SK-N-SH treated with all-trans-retinoic acid at 6 μM for 48 hours (cell line): ENCODE measurements around the gene NAT16.
"Not testable (repeated sequence)": the region's sequence is repeated elsewhere in the genome, so short reads cannot be mapped to it uniquely, and the experiment has no call there.

ENCODE experiments used
- ATAC-seq: fragments of 200-7000 bp; cut with Tn5 transposase; 3 replicates; pipeline ENCODE4 v1.9.1; 2020; ENCODE audit warnings: mild to moderate bottlenecking, moderate library complexity
- ARNTL ChIP-seq: fragments of 450-650 bp; formaldehyde crosslinking; IDR thresholded peaks from 2 replicates; pipeline ENCODE4 v1.5.0; 2020; ENCODE audit warnings: low read depth, mild to moderate bottlenecking, moderate library complexity, borderline replicate concordance
- CSDC2 ChIP-seq: fragments of 250-450 bp; sonication (Bioruptor Pico); IDR thresholded peaks from 2 replicates; pipeline ENCODE4 v1.5.0; 2020; ENCODE audit warnings: mild to moderate bottlenecking, moderate library complexity
- GLIS3 ChIP-seq: fragments of 250-450 bp; sonication (Bioruptor Pico); IDR thresholded peaks from 2 replicates; pipeline ENCODE4 v1.5.0; 2020; ENCODE audit warnings: mild to moderate bottlenecking, moderate library complexity
- ISL1 ChIP-seq: fragments of 250-450 bp; sonication (Bioruptor Pico); IDR thresholded peaks from 2 replicates; pipeline ENCODE4 v2.1.2; 2022; ENCODE audit warnings: mild to moderate bottlenecking, moderate library complexity
- PPARA ChIP-seq: fragments of 250-450 bp; sonication (Bioruptor Pico); IDR thresholded peaks from 2 replicates; pipeline ENCODE4 v1.5.0; 2020; ENCODE audit warnings: mild to moderate bottlenecking, borderline replicate concordance
- RARB ChIP-seq: fragments of 250-450 bp; sonication (Bioruptor Pico); IDR thresholded peaks from 2 replicates; pipeline ENCODE4 v1.8.0; 2021; ENCODE audit warnings: mild to moderate bottlenecking, moderate library complexity
- SNAI2 ChIP-seq: fragments of 250-450 bp; sonication (Bioruptor Pico); IDR thresholded peaks from 2 replicates; pipeline ENCODE4 v1.5.0; 2020; ENCODE audit warnings: mild to moderate bottlenecking, moderate library complexity
- ZC3H10 ChIP-seq: fragments of 250-450 bp; sonication (Bioruptor Pico); IDR thresholded peaks from 2 replicates; pipeline ENCODE4 v1.5.1; 2021; ENCODE audit warnings: mild to moderate bottlenecking, moderate library complexity
- ZFP3 ChIP-seq: fragments of 250-450 bp; sonication (Bioruptor Pico); IDR thresholded peaks from 2 replicates; pipeline ENCODE4 v1.5.0; 2020; ENCODE audit warnings: mild to moderate bottlenecking, moderate library complexity
- ZFP30 ChIP-seq: fragments of 450-650 bp; formaldehyde crosslinking; IDR thresholded peaks from 2 replicates; pipeline ENCODE4 v1.5.0; 2022; ENCODE audit warnings: mild to moderate bottlenecking, moderate library complexity
- ZNF565 ChIP-seq: fragments of 450-650 bp; formaldehyde crosslinking; conservative IDR thresholded peaks from 2 replicates; pipeline ENCODE4 v1.5.0; 2020; ENCODE audit warnings: low read depth, mild to moderate bottlenecking, moderate library complexity
- ZNF70 ChIP-seq: fragments of 450-650 bp; formaldehyde crosslinking; IDR thresholded peaks from 2 replicates; pipeline ENCODE4 v1.5.0; 2020; ENCODE audit warnings: mild to moderate bottlenecking, moderate library complexity
- ZNF8 ChIP-seq: fragments of 450-650 bp; formaldehyde crosslinking; IDR thresholded peaks from 2 replicates; pipeline ENCODE4 v1.5.0; 2020; ENCODE audit warnings: mild to moderate bottlenecking, moderate library complexity
- TF ChIP-seq, protein P1 (sequence below): fragments of 250-450 bp; sonication (Bioruptor Pico); IDR thresholded peaks from 2 replicates; pipeline ENCODE4 v1.5.1; 2021; ENCODE audit warnings: mild to moderate bottlenecking, moderate library complexity
- TF ChIP-seq, protein P2 (sequence below): fragments of 250-450 bp; sonication (Bioruptor Pico); IDR thresholded peaks from 2 replicates; pipeline ENCODE4 v1.8.0; 2021; ENCODE audit warnings: low read depth, mild to moderate bottlenecking, moderate library complexity, borderline replicate concordance
- TF ChIP-seq, protein P3 (sequence below): fragments of 250-450 bp; sonication (Bioruptor Pico); IDR thresholded peaks from 2 replicates; pipeline ENCODE4 v1.5.0; 2020; ENCODE audit warnings: mild to moderate bottlenecking, moderate library complexity
- TF ChIP-seq, protein P4 (sequence below): fragments of 250-450 bp; sonication (Bioruptor Pico); IDR thresholded peaks from 2 replicates; pipeline ENCODE4 v1.5.1; 2020; ENCODE audit warnings: low read depth, mild to moderate bottlenecking, moderate library complexity

NAT16 gene

DNA sequence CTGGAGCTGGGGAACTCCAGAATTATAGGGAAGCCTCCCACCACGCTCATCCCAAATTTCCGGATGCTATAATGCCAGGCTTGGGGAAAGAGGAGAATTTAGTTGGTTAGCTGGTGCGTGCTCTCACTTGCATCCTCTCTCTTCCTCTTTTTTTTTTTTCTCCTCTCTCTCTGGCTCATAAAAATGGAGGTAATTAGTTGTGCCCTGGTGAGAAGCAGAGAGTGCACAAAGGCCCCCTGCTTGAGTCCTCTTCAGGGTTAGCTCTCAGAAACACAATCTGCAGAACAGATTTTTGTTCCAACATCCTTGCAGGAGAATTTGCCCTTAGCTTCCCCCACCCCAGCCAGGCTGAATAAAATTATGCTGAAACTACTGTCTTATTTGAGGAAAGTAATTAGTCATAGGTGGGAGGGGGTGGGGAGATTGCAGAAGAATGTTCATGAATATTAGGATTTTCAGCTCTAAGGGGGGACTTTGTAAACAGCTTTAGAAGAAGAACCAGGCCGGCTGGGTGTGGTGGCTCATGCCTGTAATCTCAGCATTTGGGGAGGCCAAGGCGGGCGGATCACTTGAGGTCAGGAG lies 45.6 kb downstream of the NAT16 start:
- TF ChIP-seq SNAI2 (CRISPR knock-in tag) (no peak), ZNF70 (CRISPR knock-in tag) (no peak), ZNF8 (no peak), ZC3H10 (CRISPR knock-in tag) (no peak), ZFP3 (CRISPR knock-in tag) (no peak), ARNTL (CRISPR knock-in tag) (no peak), PPARA (CRISPR knock-in tag) (no peak), ZNF565 (CRISPR knock-in tag) (no peak), RARB (no peak), GLIS3 (CRISPR knock-in tag) (no peak), ISL1 (CRISPR knock-in tag) (no peak), CSDC2 (no peak), ZFP30 (CRISPR knock-in tag) (no peak)
- TF ChIP-seq, protein P1, sequence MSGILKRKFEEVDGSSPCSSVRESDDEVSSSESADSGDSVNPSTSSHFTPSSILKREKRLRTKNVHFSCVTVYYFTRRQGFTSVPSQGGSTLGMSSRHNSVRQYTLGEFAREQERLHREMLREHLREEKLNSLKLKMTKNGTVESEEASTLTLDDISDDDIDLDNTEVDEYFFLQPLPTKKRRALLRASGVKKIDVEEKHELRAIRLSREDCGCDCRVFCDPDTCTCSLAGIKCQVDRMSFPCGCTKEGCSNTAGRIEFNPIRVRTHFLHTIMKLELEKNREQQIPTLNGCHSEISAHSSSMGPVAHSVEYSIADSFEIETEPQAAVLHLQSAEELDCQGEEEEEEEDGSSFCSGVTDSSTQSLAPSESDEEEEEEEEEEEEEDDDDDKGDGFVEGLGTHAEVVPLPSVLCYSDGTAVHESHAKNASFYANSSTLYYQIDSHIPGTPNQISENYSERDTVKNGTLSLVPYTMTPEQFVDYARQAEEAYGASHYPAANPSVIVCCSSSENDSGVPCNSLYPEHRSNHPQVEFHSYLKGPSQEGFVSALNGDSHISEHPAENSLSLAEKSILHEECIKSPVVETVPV (CRISPR knock-in tag), result no peak
- TF ChIP-seq, protein P2, sequence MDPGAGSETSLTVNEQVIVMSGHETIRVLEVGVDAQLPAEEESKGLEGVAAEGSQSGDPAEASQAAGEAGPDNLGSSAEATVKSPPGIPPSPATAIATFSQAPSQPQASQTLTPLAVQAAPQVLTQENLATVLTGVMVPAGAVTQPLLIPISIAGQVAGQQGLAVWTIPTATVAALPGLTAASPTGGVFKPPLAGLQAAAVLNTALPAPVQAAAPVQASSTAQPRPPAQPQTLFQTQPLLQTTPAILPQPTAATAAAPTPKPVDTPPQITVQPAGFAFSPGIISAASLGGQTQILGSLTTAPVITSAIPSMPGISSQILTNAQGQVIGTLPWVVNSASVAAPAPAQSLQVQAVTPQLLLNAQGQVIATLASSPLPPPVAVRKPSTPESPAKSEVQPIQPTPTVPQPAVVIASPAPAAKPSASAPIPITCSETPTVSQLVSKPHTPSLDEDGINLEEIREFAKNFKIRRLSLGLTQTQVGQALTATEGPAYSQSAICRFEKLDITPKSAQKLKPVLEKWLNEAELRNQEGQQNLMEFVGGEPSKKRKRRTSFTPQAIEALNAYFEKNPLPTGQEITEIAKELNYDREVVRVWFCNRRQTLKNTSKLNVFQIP, result no peak
- TF ChIP-seq, protein P3, sequence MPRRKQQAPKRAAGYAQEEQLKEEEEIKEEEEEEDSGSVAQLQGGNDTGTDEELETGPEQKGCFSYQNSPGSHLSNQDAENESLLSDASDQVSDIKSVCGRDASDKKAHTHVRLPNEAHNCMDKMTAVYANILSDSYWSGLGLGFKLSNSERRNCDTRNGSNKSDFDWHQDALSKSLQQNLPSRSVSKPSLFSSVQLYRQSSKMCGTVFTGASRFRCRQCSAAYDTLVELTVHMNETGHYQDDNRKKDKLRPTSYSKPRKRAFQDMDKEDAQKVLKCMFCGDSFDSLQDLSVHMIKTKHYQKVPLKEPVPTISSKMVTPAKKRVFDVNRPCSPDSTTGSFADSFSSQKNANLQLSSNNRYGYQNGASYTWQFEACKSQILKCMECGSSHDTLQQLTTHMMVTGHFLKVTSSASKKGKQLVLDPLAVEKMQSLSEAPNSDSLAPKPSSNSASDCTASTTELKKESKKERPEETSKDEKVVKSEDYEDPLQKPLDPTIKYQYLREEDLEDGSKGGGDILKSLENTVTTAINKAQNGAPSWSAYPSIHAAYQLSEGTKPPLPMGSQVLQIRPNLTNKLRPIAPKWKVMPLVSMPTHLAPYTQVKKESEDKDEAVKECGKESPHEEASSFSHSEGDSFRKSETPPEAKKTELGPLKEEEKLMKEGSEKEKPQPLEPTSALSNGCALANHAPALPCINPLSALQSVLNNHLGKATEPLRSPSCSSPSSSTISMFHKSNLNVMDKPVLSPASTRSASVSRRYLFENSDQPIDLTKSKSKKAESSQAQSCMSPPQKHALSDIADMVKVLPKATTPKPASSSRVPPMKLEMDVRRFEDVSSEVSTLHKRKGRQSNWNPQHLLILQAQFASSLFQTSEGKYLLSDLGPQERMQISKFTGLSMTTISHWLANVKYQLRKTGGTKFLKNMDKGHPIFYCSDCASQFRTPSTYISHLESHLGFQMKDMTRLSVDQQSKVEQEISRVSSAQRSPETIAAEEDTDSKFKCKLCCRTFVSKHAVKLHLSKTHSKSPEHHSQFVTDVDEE (CRISPR knock-in tag), result no peak
- TF ChIP-seq, protein P4, sequence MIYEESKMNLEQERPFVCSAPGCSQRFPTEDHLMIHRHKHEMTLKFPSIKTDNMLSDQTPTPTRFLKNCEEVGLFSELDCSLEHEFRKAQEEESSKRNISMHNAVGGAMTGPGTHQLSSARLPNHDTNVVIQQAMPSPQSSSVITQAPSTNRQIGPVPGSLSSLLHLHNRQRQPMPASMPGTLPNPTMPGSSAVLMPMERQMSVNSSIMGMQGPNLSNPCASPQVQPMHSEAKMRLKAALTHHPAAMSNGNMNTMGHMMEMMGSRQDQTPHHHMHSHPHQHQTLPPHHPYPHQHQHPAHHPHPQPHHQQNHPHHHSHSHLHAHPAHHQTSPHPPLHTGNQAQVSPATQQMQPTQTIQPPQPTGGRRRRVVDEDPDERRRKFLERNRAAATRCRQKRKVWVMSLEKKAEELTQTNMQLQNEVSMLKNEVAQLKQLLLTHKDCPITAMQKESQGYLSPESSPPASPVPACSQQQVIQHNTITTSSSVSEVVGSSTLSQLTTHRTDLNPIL, result no peak
- no peak for ATAC-seq

DNA sequence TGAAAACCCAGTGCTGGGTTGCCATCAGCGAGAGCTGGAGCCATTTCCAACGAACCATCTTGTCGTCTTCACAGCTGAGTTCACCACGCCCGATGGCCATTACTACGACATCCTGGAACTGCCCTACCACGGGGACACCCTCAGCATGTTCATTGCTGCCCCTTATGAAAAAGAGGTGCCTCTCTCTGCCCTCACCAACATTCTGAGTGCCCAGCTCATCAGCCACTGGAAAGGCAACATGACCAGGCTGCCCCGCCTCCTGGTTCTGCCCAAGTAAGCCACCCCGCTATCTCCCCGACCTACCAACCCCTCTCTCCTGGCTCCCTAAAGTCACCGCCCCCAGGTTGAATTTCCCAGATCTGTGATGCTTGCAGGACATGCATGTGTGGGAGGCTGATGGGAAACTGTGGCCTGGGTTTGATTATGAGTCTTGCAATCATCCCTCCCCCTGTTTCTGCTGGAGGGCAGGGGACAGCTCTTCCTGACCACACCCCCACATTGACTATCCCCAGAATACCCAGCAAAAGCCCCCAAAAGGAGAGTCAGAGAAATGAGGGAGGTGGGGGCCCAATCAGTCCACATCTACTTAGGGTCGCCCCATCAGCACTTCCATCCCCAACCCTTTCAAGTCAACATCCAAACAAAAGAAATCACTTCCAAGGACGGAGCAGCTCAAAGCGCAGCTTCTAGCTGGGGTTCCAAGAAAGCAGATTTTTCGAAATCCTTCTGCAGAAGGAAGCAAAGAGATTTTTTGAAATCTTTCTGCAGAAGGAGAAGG lies 46.3 kb downstream of the NAT16 start:
- TF ChIP-seq, protein P2, result no peak
- no peak for TF ChIP-seq RARB
- TF ChIP-seq ZC3H10 (CRISPR knock-in tag), result no peak
- ATAC-seq, result peak; percentile 1

DNA sequence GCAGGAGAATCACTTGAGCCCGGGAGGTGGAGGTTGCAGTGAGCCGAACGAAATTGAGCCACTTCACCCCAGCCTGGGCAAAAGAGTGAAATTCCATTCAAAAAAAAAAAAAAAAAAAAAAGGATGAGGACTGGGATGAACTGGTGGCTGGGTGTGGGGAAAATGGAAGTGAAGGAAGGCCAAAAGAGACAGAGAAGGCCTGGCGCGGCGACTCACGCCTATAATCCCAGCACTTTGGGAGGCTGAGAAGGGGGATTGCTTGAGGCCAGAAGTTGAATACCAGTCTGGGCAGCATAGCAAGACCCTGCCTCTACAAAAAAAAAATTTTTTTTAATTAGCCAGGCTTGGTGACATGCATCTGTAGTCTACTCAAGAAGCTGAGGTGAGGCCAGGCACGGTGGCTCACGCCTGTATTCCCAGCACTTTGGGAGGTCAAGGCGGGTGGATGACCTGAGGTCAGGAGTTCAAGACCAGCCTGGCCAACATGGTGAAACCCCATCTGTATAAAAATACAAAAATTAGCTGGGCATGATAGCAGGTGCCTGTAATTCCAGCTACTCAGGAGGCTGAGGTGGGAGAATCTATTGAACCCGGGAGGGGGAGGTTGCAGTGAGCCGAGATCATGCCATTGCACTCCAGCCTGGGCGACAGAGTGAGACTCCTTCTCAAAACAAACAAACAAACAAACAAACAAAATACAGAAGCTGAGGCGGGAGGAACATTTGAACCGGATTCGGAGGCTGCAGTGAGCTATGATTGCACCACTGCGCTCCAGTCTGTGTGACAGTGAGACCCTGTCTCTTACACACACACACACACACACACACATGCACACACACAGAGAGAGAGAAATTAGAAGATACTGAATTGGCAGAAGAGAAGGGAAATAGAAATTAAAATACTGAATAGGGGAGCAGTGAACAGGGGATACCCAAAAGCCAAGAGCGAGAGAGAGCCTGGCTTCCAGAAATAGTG lies 47.2 kb downstream of the NAT16 start:
- ATAC-seq, result not testable (repeated sequence)
